HCT116 (cell line): Measurements from ENCODE around the gene FRMD4A. TPM values are rescaled to one million over a fixed set of nuclear protein-coding genes. Genes with fewer than 3 reads are reported as not detected.

ENCODE experiments used
- ATAC-seq: fragments of 200-7000 bp; cut with Tn5 transposase; 2 replicates; pipeline ENCODE4 v1.9.1; 2020; ENCODE audit warnings: mild to moderate bottlenecking, moderate library complexity
- BruUV-seq: library from RNA; stranded (reverse); fragments of 400-500 nt; replicated peaks from 2 replicates; lab custom pipeline; 2021; lab: Mats Ljungman, UMichigan
- CTCF ChIA-PET: fragments of 300-600 bp; sonication (Branson Sonifier 250); formaldehyde crosslinking; loops from one replicate; lab custom pipeline; 2021; ENCODE audit warnings: antibody characterized with exemption; lab: Charles Lee
- POLR2A ChIA-PET: fragments of 300-600, 350-600 bp; sonication (Branson Sonifier 250); formaldehyde crosslinking; loops from one replicate; lab custom pipeline; 2021; ENCODE audit warnings: antibody characterized with exemption; lab: Charles Lee
- RAD21 ChIA-PET, 2 experiments: fragments of 300-600 bp; sonication (Branson Sonifier 250); formaldehyde crosslinking; loops; one replicate each; lab custom pipeline; 2023; ENCODE audit warnings: low total read pairs in 2 of 2; ENCODE audit not compliant: uncharacterized antibody in 2 of 2, unreplicated experiment in 2 of 2, low non-redundant PET in 1 of 2; lab: Charles Lee
- DNase-seq: peaks from one replicate; pipeline ENCODE4 v3.0.0-alpha.2; 2010; ENCODE audit warnings: low read depth, low spot score
- H2AFZ ChIP-seq: fragments of 200-600 bp; shearing (Covaris generic), sonication (generic); 2 replicates; pipeline ENCODE4 v1.6.1; 2017; ENCODE audit warnings: low read depth, mixed run types, mixed read lengths, antibody characterized with exemption, low read length; ENCODE audit not compliant: poor library complexity, severe bottlenecking
- H3K27ac ChIP-seq: 2 replicates; pipeline ENCODE4 v1.5.1; 2012; ENCODE audit warnings: low read depth, low read length
- H3K27me3 ChIP-seq: fragments of 200-600 bp; sonication (generic); 2 replicates; pipeline ENCODE4 v1.6.1; 2016; ENCODE audit warnings: mixed run types, low read length, mixed read lengths; ENCODE audit not compliant: insufficient read depth
- H3K36me3 ChIP-seq, 2 experiments: fragments of 200-500 bp in 1 of 2; fragments of 200-600 bp in 1 of 2; sonication (Bioruptor generic) in 1 of 2; sonication (generic) in 1 of 2; 2 replicates each; pipeline versions ENCODE4 v1.5.1 to v1.6.1; 2014 to 2016; ENCODE audit warnings: low read length in 2 of 2, inconsistent platforms in 1 of 2, mixed read lengths in 1 of 2, mixed run types in 1 of 2; ENCODE audit not compliant: insufficient read depth in 2 of 2, control insufficient read depth in 1 of 2
- H3K4me1 ChIP-seq, 2 experiments: fragments of 200-600 bp in 1 of 2; sonication (generic) in 1 of 2; 2 replicates each; pipeline versions ENCODE4 v1.5.1 to v1.6.1; 2012 to 2017; ENCODE audit warnings: low read length in 2 of 2, inconsistent platforms in 1 of 2, mild to moderate bottlenecking in 1 of 2, mixed read lengths in 1 of 2, mixed run types in 1 of 2, moderate library complexity in 1 of 2; ENCODE audit not compliant: insufficient read depth in 2 of 2, control insufficient read depth in 1 of 2
- H3K4me2 ChIP-seq: fragments of 200-600 bp; sonication (generic); 2 replicates; pipeline ENCODE4 v1.6.1; 2017; ENCODE audit warnings: mixed run types, low read length, mixed read lengths
- H3K4me3 ChIP-seq, 2 experiments: fragments of 200-600 bp in 1 of 2; sonication (generic) in 1 of 2; replicated peaks in 1 of 2; 2 replicates each; pipeline ENCODE4 v1.5.1; 2011 to 2016; ENCODE audit warnings: low read length in 2 of 2, control low read depth in 1 of 2, low read depth in 1 of 2, mild to moderate bottlenecking in 1 of 2, mixed read lengths in 1 of 2, mixed run types in 1 of 2
- H3K79me2 ChIP-seq: fragments of 200-600 bp; sonication (generic); 2 replicates; pipeline ENCODE4 v1.6.1; 2017; ENCODE audit warnings: mild to moderate bottlenecking, mixed run types, low read length, moderate library complexity, mixed read lengths; ENCODE audit not compliant: insufficient read depth
- H3K9ac ChIP-seq: fragments of 200-600 bp; sonication (generic); 2 replicates; pipeline ENCODE4 v1.6.1; 2016; ENCODE audit warnings: low read length, mixed read lengths
- H3K9me2 ChIP-seq: fragments of 200-600 bp; sonication (generic), shearing (Covaris generic); 2 replicates; pipeline ENCODE4 v1.6.1; 2017; ENCODE audit warnings: mixed run types, mild to moderate bottlenecking, moderate library complexity; ENCODE audit not compliant: insufficient read depth
- H3K9me3 ChIP-seq, 2 experiments: fragments of 200-500 bp in 1 of 2; fragments of 200-600 bp in 1 of 2; sonication (Bioruptor generic) in 1 of 2; sonication (generic) in 1 of 2; 2 replicates each; pipeline ENCODE4 v1.6.1; 2014 to 2017; ENCODE audit warnings: low read length in 2 of 2, mixed read lengths in 2 of 2, inconsistent platforms in 1 of 2, low read depth in 1 of 2, mild to moderate bottlenecking in 1 of 2, mixed run types in 1 of 2, moderate library complexity in 1 of 2; ENCODE audit not compliant: control insufficient read depth in 1 of 2, insufficient read depth in 1 of 2
- H4K20me1 ChIP-seq: fragments of 200-600 bp; sonication (generic), shearing (Covaris generic); 2 replicates; pipeline ENCODE4 v1.6.1; 2017; ENCODE audit warnings: mixed run types, mild to moderate bottlenecking, moderate library complexity; ENCODE audit not compliant: insufficient read depth
- CBX3 ChIP-seq: IDR thresholded peaks from 2 replicates; pipeline ENCODE4 v1.6.1; 2012; ENCODE audit warnings: low read depth
- CEBPB ChIP-seq: IDR thresholded peaks from 2 replicates; pipeline ENCODE4 v1.6.1; 2012; ENCODE audit warnings: low read depth
- EGR1 ChIP-seq: IDR thresholded peaks from 2 replicates; pipeline ENCODE4 v1.6.1; 2012; ENCODE audit warnings: low read depth
- ELF1 ChIP-seq: IDR thresholded peaks from 2 replicates; pipeline ENCODE4 v1.6.1; 2012; ENCODE audit warnings: low read depth, borderline replicate concordance
- EZH2 ChIP-seq: fragments of 200-600 bp; sonication (generic); IDR thresholded peaks from 2 replicates; pipeline ENCODE4 v1.6.1; 2017; ENCODE audit warnings: antibody characterized with exemption, mixed run types
- EZH2phosphoT487 ChIP-seq: fragments of 200-600 bp; IDR thresholded peaks from 2 replicates; pipeline ENCODE4 v1.6.1; 2018; ENCODE audit warnings: antibody characterized with exemption, borderline replicate concordance
- JUND ChIP-seq: IDR thresholded peaks from 2 replicates; pipeline ENCODE4 v1.6.1; 2012
- POLR2A ChIP-seq: IDR thresholded peaks from 2 replicates; pipeline ENCODE4 v1.7.0; 2011; ENCODE audit warnings: borderline replicate concordance; ENCODE audit not compliant: insufficient read depth, insufficient read length; ENCODE audit errors: extremely low read depth
- RAD21 ChIP-seq: IDR thresholded peaks from 2 replicates; pipeline ENCODE4 v1.6.1; 2012; ENCODE audit warnings: low read depth, mild to moderate bottlenecking
- SIN3A ChIP-seq: IDR thresholded peaks from 2 replicates; pipeline ENCODE4 v1.6.1; 2012; ENCODE audit warnings: low read depth
- TCF7L2 ChIP-seq: IDR thresholded peaks from 2 replicates; pipeline ENCODE4 v1.7.0; 2011; ENCODE audit warnings: borderline replicate concordance, inconsistent platforms; ENCODE audit not compliant: insufficient read depth, insufficient read length; ENCODE audit errors: extremely low read depth
- YY1 ChIP-seq: IDR thresholded peaks from 2 replicates; pipeline ENCODE4 v1.6.1; 2011; ENCODE audit warnings: low read length, low read depth, moderate library complexity, mild to moderate bottlenecking; ENCODE audit not compliant: insufficient replicate concordance; ENCODE audit errors: extremely low read depth
- ZBTB33 ChIP-seq: IDR thresholded peaks from 2 replicates; pipeline ENCODE4 v1.6.1; 2011; ENCODE audit warnings: mild to moderate bottlenecking, low read length, moderate library complexity; ENCODE audit not compliant: insufficient replicate concordance; ENCODE audit errors: extremely low read depth
- ZFX ChIP-seq: fragments of 450-650 bp; IDR thresholded peaks from 2 replicates; pipeline ENCODE4 v1.6.1; 2017
- ZNF274 ChIP-seq: fragments of 200-500 bp; sonication (Bioruptor generic); IDR thresholded peaks from 2 replicates; pipeline ENCODE4 v1.6.1; 2014; ENCODE audit warnings: mild to moderate bottlenecking, low read depth, low read length, inconsistent platforms
- intact Hi-C: fragments of 100-400 bp; cut with micrococcal nuclease; formaldehyde crosslinking; loops from 2 replicates; pipeline ENCODE4 v1.10.0; 2022
- total RNA-seq: library from RNA; stranded (reverse); gene quantifications from one replicate; pipeline ENCODE4 v1.2.1, GENCODE V29; 2021; ENCODE audit not compliant: unreplicated experiment
- TF ChIP-seq, protein P1 (sequence below), 3 experiments: fragments of 200-600 bp in 1 of 3; sonication (generic) in 1 of 3; IDR thresholded peaks in 2 of 3; conservative IDR thresholded peaks in 1 of 3; 2 replicates each; pipeline ENCODE4 v1.5.1; 2012 to 2017; ENCODE audit warnings: low read depth in 2 of 3, low read length in 2 of 3, antibody characterized with exemption in 1 of 3, borderline replicate concordance in 1 of 3, control low read depth in 1 of 3, mild to moderate bottlenecking in 1 of 3, mixed read lengths in 1 of 3, mixed run types in 1 of 3, moderate library complexity in 1 of 3; ENCODE audit not compliant: insufficient read depth in 1 of 3
- TF ChIP-seq, protein P2 (sequence below): IDR thresholded peaks from 2 replicates; pipeline ENCODE4 v1.6.1; 2012

The FRMD4A gene
- total RNA-seq, 1 experiment from 2014 or later = 0.20 TPM

- ChIA-PET RAD21 (no interaction called here), POLR2A (no interaction called here), CTCF (no interaction called here)
- Histone ChIP-seq H3K4me3 (no peak overlapping the region), H3K36me3 (no peaks in the 10 kb centered on the region), H3K4me1 (no peaks in the 10 kb centered on the region), H3K9me3 (no peaks in the 10 kb centered on the region), H3K4me2 (no peak overlapping the region), H3K9ac (no peak overlapping the region), H2AFZ (no peak overlapping the region), H3K79me2 (no peaks in the 10 kb centered on the region), H4K20me1 (no peaks in the 10 kb centered on the region), H3K9me2 (no peaks in the 10 kb centered on the region), H3K27me3 (no peaks in the 10 kb centered on the region), H3K27ac (no peak overlapping the region)
- TF ChIP-seq EGR1 (no peak), ZBTB33 (no peak), TCF7L2 (no peak), POLR2A (no peak), CBX3 (no peak), EZH2 (no peak), JUND (no peak), ELF1 (no peak), SIN3A (no peak), EZH2phosphoT487 (no peak), ZFX (no peak), RAD21 (no peak), CEBPB (no peak), ZNF274 (no peak), YY1 (no peak)
- TF ChIP-seq, protein P1, sequence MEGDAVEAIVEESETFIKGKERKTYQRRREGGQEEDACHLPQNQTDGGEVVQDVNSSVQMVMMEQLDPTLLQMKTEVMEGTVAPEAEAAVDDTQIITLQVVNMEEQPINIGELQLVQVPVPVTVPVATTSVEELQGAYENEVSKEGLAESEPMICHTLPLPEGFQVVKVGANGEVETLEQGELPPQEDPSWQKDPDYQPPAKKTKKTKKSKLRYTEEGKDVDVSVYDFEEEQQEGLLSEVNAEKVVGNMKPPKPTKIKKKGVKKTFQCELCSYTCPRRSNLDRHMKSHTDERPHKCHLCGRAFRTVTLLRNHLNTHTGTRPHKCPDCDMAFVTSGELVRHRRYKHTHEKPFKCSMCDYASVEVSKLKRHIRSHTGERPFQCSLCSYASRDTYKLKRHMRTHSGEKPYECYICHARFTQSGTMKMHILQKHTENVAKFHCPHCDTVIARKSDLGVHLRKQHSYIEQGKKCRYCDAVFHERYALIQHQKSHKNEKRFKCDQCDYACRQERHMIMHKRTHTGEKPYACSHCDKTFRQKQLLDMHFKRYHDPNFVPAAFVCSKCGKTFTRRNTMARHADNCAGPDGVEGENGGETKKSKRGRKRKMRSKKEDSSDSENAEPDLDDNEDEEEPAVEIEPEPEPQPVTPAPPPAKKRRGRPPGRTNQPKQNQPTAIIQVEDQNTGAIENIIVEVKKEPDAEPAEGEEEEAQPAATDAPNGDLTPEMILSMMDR (IDR thresholded peaks at IDR 0.05 in 2 of 3, conservative IDR thresholded peaks at IDR 0.05 in 1 of 3; ENCODE audit: borderline replicate concordance in 1 of 3, insufficient read depth in 1 of 3, low read depth in 2 of 3, low read length in 2 of 3) = no peak
- TF ChIP-seq, protein P2, sequence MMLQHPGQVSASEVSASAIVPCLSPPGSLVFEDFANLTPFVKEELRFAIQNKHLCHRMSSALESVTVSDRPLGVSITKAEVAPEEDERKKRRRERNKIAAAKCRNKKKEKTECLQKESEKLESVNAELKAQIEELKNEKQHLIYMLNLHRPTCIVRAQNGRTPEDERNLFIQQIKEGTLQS = no peak
- ATAC-seq = no peak
- intact Hi-C loops = no loop called here
- BruUV-seq = no TSS peak
- no peak for DNase-seq
These were observed 649.2 kb downstream of the FRMD4A start for GRCh38 chr10:13681528-13681927.
